GM15510 (cell line): ENCODE measurements around the gene TJAP1.

Source experiments
- POLR2A ChIP-seq: IDR thresholded peaks from 3 replicates; pipeline ENCODE4 v1.6.1; 2011; ENCODE audit warnings: borderline replicate concordance; ENCODE audit not compliant: insufficient read length; ENCODE audit errors: extremely low read depth

Gene TJAP1

DNA sequence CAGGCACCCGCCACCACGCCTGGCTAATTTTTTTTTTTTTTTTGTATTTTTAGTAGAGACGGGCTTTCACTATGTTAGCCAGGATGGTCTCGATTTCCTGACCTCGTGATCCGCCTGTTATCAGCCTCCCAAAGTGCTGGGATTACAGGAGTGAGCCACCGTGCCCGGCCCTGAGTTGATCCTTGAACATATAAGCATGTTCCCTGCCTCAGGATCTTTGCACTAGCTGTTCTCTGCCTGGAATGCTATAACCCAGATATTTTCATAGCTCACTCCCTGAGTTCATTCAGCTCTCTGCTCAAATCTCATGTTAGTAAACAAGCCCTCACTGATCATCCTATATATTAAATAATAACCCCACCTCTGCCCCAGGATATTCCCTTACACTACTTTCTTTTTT, 13.0 kb upstream of the TJAP1 start:
- TF ChIP-seq POLR2A, result no peak

DNA sequence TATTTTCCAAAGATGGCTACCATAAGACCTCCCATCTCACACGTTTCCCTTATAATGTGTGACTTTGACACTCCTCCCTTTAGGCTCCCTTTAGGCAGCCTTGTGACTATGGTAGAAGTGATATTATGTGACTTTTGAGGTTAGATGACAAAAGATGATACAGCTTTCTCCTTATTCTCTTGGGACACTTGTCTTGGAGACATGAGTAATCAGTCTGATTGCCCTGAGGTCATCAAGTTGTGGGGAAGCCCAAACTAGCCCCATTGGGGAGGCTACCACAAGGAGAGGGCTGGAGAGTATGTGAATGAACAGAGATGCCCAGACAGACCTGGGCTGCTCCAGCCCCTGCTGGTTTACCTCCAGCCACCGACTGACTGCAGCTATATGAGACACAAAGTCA, 11.4 kb upstream of the TJAP1 start:
- TF ChIP-seq POLR2A, result no peak

DNA sequence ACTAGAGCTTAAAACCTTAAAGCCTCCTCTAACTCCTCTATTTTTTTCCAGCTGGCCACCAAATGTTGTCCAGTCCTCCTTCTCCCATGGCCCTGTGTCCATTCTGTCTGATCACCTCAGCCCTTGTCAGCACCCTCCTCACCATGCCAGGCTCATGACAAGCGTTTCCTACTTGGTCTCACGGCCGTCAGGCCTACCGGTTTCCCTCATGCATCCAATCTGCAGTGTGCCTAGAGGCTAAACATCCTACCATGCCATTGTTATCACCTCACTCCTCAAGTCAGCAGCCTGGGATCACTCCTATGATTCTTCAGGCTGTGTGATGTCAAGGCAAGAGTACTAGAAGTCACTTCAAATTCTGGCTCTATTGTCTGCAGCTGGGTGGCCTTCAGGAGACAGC, 9.6 kb upstream of the TJAP1 start:
- no peak for TF ChIP-seq POLR2A

DNA sequence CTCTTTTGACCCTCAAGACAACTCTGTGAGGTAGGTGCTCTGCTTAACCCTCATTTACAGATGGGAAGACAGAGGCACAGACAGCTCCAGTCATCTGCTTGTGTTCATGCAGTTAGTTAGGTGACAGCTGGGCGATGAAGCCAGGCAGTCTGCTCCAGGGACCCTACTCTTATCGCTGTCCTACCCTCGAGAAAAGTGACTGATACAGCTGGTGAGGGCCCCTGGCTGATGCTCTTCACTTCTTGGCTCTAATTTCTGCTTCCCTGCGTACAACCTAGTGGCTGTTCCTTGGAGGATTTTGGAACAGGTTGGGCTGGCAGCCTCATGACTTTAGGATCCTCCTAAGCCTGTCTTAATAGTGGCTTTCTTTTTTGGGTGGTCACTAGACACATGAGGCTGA, 9.1 kb upstream of the TJAP1 start:
- no peak for TF ChIP-seq POLR2A

- TF ChIP-seq POLR2A, result no peak
Measured at GRCh38 chr6:43468748-43469681, 8.4 kb upstream of the TJAP1 start.

DNA sequence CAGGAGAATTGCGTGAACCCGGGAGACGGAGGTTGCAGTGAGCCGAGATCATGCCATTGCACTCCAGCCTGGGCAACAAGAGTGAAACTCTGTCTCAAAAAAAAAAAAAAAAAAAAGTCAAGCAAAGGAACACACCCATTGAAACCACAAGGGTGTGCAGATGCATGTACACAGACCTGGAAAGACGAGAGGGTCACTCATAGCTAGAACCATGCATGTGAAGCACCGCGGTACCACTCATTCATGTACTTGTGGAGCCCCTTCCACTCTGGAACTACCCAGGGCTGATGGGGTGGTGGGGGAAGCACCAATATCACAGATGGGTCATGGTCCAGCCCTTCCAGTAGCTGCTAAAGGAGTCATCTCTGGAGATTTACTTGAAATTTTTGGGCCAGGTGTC, 7.4 kb upstream of the TJAP1 start:
- TF ChIP-seq POLR2A, result no peak

DNA sequence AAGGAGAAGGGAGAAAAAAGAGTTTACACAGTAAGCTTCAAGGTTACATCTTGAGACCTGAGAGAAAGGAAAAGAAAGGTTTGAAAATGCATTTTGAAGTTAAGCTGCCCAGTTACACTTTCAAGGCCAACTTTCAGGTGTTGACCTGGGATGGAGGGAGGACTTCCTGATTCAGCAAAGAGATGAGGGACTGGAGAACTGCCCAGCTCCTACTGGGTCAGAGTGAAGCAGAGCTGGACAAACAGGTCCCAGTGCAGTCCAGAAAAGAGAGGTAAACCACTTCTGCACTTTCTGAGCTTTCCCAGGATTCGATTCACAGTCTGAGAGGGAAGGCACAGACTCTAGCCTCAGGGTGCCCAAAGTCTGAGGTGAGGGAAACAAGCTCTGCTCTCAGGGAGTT, 6.0 kb upstream of the TJAP1 start:
- TF ChIP-seq POLR2A, result no peak

- TF ChIP-seq POLR2A, result no peak
Measured at GRCh38 chr6:43472515-43472914, 4.9 kb upstream of the TJAP1 start.

- TF ChIP-seq POLR2A, result no peak
Measured at GRCh38 chr6:43475516-43475915, 1.9 kb upstream of the TJAP1 start.

DNA sequence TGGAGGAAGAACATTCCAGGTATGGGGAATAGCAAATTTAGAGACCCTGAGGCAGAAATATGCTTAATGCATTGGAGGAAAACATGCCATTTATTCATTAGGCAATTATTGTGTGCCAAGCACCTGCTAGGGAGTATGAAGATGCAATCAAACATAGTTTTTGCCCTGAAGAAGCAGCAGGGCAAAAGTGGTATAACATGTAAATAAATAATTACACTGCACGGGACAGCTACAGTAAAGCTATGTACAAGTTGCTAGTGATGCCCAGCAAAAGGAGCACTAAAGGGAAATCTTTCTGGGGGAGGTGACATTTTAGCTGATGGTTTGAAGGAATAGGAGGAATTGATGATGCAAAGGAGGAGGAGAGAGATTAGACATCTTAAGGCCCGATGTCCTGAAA, 624 bp upstream of the TJAP1 start:
- no peak for TF ChIP-seq POLR2A

DNA sequence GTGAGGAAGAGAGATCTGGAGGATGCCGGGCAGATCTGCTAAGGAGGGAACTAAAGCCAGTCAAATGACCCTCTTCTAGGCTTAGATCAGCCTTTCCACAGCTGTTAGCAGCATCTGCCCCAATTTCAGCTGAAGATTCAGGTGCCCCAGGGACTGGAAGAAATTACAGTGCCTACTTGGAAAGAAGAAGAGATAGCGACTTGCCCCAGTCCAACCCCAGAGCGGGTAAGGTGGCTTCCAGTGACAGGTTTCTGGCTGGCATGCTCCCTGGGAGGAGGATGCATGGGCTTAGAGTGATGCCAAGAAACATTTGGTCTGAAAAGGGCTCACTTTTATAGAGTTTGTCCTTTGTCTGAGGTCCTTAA, 620 bp downstream of the TJAP1 start:
- no peak for TF ChIP-seq POLR2A

DNA sequence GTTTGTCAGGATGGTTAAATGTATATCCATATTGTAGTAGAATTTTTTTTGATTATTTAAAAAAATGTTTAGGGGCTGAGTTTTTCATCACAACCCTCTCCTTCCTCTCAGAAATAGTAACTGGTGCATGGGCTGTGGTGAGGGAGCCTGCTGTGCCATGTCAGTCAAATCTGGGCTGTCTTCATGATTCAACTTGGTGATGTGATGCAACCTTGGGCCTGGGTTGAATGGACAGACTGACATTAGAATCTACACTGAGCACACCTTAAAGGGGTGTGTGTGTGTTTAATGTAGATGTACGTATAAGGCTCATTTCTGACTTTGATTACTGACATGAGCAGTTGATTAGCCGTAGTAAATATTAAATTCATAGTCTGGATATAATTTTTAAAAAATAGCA, 3.7 kb downstream of the TJAP1 start:
- no peak for TF ChIP-seq POLR2A

DNA sequence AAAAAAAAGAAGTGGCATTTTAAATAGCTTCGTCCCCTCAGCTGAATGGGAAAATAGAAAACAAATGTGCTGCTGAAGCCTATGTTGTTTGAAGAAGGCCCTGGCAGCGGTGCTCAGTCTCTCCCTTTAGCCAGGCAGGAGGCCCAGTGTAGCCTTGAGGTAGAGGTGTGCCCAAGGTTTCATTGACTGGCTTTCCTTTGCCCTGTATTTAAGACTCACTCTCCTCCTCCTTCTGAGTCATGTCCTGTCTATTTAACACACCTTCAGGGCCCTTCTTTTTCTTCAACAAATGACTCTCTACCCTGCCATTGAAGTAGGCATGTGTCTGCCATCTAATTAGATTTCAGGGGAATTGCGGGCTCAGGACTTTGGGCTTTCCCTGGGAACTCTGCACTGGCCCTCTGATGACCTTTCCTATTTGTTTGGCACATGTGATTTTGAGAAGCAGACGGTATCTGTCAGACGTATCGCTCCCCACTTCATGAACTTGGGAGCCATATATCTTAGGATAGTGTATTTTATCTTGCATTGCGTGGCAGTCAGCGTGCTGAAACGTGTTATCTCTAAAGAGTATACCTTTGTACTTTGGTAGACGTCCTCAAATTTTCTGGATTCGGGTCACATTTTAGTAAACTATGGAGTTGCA, 4.3 kb downstream of the TJAP1 start:
- no peak for TF ChIP-seq POLR2A

GRCh38 chr6:43488667-43489276, 11.4 kb downstream of the TJAP1 start:
- TF ChIP-seq POLR2A, result no peak

- no peak for TF ChIP-seq POLR2A
Measured at GRCh38 chr6:43489277-43490072, 12.1 kb downstream of the TJAP1 start.
